Fibroblast of peridontal ligament (primary cell): ENCODE measurements around the gene PLAC1.

Source experiments
- DNase-seq: peaks from one replicate; pipeline ENCODE4 v3.0.0-alpha.2; 2010; ENCODE audit errors: extremely low read depth

The PLAC1 gene

DNA sequence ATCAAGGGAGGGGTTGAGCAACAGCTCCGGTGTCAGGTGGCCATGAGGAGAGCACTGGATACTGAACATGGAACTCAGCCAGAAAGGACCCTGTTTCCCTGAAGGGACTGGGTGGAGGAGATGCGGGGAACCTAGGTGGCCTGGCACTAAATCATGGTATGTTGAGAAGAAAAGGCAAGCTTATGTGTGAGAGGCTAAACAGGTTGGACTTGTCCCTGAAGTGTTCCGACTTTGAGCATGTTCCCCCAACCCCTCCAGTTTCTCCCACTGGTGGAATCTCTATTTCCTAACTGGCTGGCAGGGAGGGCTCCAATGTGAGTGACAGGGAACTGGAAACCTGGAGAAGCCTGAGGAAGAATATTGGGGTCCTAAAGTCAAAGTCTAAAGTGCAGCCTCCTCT lies 69.5 kb downstream of the PLAC1 start:
- no peak for DNase-seq

DNA sequence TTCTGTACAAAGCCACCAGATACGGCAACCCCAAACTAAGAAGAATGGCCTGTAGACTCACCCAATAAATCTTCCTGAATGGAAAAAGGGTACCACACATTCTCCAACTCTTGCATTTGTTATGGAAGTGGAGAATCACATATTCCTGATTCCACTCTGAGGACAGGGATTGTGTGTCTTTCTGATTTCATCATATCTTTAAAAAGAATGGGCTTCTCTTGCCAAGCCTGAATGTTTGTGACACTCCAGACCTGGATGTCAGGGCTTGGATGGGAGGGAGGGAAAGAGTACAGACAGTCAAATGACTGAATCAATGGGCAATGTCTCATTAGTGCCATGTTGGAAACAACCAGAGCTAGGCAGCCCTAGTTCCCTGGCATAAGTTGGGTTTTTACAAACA lies 77.4 kb downstream of the PLAC1 start:
- peak; percentile 42 for DNase-seq

DNA sequence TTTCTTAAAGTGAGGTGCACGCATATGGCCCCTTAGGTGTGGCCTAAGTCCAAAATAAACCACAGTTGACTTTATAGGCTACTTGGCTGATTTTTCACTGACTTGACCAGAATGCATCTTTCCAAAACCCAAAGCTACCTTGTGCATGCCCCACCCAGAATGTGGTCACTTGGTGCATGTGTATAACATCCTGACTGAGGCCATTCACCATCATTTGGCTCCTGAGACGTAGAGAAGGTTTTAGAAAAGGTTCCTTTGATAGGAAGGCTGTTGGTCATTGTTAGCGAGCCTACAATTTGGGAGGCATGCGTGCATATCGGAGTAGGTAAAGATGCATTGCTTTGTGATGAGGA lies 84.6 kb downstream of the PLAC1 start:
- DNase-seq, result no peak

DNA sequence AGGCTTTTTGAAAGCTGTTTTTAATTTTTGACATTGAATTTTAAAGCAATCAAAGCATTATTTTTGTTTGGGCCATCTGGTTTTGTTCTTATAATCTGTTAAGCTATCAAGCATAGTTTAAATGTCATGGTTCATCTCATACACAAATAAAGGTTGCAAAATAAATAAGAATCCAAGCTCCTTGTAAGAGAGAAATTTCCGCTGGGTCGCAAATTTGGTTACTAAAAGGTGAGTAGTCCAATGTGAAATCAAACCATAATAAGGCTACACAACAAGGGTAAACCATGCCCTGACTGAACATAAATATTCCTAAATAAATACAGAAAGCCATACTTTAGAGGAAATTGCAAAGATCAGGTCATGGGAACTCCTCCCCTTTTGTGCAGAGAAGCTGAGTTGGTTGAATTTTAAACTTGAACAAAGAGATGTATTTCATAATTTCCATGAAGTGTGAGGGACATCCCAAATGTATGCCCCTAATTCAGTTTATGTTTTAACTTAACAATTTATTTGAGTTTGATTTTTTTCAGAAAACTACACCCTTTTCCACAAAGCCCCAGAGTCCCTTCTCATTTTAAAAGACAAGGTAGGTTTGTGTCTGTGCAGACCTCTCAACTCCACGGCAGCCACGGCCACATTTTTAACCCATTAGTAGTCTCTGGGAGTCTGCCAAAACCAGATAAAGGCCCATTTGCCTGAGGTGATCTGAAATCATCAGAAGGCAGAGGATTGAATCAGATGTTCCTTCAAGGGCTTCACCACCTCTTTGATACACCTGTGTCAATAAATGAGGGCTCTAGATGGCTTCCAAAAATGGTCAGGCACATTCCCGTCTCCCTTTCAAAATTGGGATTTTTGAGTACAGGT lies 85.2 kb downstream of the PLAC1 start:
- DNase-seq, result no peak

DNA sequence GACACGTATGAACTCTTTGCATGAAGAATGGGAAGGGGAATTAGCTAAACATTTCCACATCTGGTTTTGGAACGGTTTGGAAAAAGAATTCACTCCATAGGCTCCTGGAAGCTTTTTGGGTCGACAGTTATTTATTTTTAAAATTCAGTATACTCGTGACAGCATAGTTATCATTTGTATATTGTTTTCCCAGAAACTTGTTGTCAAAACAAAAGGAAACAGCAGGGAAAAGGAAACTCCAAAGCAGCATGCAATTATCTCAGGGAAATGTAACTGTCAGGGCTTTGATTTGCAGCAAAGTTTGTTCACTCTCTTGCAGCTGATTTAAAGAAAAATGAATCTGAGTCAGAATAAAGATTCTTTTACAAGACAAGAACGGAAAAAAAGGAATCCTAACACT lies 86.5 kb downstream of the PLAC1 start:
- peak; percentile 7 for DNase-seq

DNA sequence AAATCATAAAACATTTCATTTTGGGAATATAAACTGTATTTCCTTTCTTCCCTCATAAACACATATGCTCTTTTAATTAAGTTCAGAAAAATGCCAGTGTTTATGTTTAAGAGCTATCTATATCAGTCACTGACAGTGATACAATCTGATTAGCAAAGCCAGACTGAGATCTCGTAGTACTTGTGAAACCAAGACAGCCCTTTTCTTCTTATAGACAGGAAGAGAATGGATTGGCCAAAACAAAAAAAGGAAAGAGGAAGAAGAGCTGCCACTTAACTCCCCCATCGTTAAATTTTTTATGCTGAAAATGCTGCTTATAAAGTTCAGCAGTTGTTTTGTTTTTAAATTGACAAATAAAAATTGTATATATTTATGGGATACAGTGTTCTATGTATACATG lies 87.4 kb downstream of the PLAC1 start:
- DNase-seq, result no peak

DNA sequence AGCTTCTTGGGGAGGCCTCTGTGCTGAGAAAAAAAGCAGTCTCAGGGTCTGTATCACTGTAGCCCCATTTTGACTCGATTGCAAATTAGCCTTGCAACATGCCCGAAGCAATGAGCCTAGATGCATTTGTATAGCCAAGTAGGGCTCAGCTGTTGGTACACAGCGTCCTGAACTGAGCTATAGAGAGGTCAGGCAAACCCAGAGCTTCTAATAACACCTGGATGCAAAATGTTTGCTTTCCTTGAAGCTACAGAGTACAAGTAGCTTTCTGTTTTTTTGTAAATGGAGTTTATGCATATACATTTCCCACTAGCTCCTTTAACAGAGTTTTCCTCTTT lies 87.8 kb downstream of the PLAC1 start:
- DNase-seq, result no peak

DNA sequence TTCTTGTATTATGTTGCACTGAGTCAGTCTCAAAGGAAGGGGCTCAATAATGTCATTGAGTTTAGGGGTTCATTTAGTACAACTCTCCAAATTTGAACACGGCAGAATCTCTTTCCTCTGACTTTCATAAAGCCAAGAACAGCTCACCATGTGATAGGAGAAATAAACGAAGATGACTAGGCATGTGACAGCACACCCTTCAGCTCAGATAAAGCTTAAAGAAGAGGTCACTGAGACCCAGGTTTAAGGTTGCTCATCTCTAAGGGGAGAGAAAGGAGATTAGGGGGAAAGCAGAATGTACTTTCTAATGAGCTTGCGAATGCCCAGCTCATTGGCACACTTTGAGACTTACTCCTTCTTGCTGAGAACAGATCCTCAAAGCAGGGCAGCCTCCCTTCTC lies 89.0 kb downstream of the PLAC1 start:
- DNase-seq, result no peak

DNA sequence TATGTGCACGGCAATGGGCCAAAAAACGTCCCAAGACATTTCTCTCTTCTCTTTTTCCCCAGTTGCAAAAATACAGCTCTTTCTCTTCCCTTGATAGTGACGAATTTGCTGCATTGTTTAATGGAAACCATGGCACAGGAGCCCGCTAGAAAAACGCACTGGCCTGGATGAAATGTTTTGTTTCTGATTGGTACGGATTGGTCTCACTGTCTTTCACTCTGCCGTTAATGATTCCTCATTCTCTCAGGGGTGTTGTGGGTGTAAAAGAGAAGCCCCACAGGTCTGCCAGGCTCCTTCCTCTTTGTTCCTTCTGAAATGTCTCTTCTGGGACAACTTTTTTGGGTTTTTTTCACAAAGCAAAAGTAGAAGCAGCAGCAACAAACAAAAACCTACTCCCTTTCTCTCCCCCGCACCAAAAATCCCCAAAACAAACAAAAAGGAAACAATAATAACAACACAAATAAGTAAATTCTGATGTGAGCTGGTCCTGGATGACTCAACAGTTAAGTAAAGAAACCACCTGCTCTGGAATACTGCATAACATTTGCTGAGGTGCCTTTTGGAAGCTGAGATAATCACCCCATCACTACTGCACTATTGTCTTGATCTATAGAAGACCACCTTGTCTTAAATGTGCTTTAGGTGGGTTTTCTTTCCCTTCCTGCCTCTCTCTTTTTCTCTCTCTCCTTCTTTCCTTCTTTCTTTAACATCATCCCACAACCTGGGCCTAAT lies 89.8 kb downstream of the PLAC1 start:
- DNase-seq, result no peak

DNA sequence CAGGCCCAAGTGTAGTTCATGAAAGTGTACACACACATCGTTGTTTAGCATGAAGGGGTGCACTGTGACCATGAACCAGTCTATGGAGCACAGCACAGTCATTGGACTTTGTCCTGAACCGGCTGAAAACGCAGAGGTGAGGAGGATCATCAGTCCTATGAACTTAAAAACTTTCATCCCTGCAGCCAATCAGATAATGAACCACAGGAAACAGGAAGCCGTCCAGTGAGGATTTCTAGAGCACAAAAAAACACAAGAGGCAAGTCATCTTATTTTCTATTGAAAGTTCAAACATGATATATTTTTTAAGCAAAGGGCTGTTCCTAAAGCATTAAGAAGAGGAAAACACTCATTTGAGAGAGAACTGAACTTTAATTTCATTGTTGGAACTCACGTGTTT lies 91.8 kb downstream of the PLAC1 start:
- DNase-seq, result no peak

DNA sequence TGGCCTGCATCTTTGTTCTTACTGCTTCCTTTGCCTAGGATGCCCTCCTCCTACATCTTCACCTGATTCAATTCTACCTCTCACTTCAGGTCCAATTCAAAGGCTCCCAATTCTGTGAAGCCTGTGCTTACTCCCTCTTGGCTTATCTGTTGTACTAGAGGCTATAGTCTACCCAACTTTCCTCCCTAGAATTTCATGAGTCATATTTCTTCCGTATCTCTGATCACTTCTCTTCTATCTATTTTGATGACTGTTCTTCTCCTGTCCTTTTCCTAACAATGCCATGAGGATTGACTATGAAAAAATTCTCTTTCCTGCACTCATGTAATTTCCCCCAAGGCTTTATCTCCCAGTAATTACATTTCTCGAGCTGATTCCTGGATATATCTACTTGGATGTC lies 96.3 kb downstream of the PLAC1 start:
- DNase-seq, result no peak

DNA sequence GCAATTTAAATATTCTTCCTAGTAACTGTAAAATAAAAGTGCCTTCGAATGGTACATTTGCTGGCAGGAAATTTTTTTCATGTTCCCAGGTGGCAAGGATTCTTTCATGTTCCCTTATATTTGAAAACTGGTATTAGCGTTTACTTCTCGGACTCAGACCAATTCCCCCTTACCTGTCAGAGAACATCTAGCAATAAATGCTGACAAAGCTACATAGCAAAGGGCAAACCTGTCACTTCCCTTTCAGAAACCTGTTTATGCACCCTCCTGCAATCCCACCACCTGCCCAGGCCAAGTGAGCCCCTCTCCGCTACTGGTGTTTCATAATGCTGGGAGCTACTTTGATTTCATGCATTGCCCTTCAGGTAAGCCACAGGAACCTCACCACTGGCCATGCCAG lies 100.1 kb downstream of the PLAC1 start:
- no peak for DNase-seq

DNA sequence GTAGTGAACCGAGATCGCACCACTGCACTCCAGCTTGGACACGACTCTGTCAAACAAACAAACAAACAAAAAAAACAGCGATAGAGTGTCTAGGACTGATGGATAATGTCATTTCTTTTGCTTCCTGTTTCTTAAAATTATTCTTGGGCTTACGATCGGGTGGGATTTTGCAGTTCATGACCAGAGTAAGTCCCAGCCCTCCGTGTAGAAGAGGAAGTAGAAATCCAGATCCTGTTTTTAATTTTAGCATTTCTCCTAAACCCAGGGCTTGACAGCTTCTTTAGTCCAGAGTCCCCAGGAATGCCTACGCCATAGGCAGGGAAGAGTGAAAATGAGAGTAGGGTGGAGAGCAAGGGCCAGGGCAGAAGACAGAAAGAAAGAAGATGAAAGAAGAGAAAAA lies 104.0 kb downstream of the PLAC1 start:
- no peak for DNase-seq

DNA sequence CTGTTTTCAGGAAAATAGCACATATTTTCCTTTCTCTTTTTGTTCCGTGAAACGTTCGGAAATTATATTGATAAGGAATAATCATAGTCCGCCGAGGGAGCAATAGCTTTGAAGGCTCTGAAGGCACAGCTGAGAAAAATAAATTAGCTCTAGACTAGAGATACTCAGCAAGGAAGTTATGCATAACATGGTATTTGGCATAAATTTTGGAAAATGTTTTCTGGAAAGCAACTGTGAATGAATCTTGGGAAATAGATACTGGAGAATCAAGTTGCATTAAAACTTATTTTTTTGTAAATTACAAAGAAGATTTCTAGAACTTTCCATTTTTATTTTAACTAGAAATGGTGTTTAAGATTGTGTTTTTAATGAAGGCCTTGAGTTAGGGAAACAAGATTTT lies 105.9 kb downstream of the PLAC1 start:
- no peak for DNase-seq

DNA sequence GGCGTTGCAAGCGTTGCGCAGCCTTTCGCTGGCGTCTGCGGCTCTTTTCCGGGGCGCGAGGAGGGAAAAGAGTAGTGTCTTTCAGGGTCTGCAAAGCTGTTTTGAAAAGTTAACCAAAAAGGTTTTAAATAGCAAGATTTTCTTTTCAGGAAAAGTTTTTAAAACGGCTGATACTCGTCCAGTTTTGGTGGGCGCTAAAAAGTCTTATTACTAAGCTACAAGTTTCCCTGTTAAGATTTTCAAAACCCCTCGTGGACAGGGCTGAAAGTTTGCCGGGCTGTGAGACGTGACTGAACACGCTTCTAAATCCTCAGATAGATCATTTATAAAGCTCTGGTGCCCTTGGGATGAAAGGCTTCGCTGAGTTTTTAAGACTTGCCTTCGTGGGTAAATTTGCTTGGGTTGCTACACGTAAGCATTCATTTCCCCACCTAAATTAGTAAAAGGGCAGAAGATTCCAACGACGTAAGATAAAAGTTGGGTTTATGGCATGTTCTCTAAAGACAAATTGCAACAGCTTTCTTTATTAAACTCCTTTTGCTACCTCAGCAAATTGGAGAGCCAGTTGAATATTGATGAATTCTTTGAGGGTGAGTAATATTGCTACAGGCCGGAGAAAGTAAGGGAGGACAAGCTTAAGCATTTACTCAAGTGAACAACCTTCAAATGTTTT lies 106.8 kb downstream of the PLAC1 start:
- peak; percentile 57 for DNase-seq

DNA sequence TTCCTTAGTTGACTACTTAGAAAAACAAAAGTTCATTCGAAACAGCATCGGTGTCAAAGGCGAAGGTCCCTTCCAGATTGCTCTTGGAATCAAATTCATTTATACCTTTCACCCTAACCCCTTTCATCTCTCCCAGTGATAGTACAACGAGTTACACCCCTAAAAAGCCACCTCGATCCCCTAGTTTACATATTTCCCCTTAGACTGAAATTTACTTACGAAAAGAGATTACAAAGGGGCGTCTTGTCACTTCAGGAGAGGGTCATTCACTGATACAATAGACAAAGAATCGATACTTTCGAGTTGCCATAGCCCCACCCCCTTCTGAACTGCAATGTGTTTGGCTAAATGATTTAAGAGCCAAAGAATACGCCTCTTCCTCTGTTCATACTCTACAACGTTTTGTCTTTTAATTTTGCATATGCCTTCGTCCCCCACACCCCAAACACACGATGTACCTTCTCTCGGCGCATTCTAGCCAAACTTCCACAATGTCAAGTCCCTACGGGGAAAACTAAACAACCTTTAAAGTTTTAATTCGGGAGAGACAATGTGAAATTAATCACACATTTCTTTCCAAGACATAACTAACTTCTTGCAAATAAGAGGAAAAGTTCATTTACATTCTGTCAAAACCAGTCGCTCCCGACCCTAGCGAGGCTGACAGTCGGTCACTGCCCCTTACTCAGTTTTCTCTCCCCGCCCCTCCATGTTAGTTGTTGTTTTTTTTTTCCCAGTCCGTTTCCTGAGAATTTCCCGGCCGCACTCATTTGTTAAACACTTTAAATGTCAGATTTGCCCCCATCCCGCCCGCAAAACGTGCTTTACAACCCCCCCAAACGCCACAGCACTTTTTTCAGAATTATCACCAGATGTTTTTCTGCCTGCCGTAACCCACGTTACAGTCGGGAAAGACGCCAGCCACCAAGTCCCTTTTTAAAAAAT lies 109.7 kb downstream of the PLAC1 start:
- peak; percentile 21 for DNase-seq

DNA sequence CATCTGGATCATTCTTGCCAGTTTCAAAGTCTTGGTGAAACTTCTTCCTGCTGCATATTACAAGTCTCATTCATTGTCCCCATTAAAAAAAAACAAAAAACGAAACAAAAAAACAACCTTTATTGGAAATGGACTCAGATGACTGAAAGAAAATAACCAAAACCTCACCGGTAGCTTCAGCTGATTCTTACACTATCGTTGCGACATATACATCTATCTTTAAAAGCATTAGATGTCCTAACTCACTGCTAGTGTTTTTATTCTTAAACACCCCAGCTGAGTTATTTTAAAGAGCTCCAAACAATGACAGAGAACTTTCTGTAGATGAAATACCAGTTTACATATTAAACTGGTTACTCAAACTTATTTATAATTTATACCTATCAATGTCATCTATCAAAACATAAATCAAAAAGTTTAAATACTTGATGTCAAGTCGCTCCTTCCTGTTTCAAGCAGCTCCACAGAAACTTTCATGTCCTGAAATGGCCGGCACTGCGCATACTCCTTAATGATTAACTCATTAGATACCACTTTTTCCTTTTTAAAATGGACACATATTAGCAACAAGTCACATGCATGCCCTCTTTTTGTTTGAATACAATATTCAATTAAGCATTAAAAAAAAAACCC lies 111.1 kb downstream of the PLAC1 start:
- peak; percentile 10 for DNase-seq

DNA sequence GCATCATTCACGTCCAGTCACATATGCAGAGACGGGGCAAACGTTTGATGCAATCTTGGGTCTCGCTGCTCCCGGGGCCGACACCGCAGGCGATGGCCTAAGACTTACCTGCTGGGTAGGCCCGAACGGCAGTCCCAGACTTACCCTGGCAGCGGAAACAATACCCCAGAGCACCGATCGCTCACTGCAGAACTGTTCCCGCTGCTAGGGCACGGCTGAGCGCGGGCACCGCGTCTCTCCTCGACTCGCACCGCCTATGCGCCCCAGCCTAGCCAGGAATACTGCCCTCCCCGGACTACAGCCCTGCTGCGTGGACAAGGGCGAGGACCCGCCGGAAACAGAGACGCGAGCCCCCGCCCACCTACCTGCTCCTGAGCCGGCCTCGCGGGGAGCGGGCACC lies 112.1 kb downstream of the PLAC1 start:
- DNase-seq, result no peak

DNA sequence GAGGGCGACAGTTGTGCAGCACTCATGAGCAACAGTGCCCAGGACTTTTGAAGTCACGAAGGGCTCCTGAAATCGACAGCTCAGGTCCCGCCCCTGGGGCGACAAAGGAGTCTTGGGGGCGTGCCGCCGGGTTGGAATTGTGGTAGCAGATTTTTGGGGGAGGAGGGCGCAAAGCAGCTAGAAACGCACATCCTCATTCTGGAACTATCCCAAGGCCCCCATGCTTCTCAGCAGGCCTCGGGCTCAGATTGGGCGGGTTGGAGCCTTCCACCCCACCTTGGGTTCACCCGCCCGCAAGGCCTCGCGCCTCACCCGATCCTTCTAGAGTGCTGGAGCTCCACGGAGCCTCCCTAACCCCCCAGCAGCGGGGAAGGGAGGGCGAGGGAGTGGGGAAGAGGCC lies 112.8 kb downstream of the PLAC1 start:
- DNase-seq, result no peak

DNA sequence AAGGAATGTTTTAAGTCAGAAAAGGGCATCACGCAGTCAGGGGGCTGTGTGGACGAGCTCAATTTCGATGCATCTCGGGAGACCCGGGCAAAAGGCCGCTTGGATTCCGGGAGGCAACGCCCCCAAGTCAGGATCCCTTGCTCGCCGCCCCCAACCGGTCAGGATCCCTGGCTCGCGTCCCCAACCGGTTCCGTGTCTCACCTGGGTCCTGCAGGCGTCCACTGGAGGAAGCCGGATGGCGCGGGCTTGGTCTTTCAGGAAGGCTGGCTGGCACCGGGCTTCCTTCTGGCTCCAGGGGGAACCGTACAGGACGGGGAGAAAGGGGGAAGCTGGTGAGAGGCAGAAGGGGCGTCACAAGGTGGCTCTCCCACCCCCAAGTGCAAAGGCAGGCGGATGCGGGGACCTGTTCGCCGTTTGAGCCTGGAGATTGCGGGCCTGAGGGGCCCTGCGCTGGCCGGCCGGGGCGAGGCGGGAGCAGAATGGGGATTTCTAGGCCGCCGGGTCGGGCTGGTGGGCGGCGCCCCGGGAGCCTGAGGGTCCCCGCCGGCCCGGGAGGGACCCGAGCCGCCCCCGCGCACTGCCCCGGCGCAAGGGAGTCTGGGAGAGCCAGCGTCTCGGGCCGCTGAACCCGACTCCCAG lies 113.6 kb downstream of the PLAC1 start:
- no peak for DNase-seq

DNA sequence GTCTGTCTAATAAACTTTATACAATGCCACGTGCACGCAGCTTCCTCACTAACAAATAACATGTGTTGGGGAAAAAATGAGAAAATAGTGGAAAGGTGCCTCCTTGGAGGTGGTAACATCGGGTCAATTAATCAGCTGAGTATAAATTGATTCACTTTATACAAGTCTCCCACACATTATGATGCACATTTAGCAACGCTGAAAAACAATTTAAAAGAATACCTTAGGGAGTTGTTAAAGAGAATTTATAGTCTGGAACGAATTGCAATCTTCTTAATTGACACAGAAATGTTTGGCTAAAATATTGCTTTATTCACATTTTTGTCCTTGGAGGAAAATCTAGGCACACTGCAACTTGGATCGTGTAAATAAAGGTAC lies 114.1 kb downstream of the PLAC1 start:
- no peak for DNase-seq
